Right ventricle myocardium inferior (tissue), 1 donor: Measurements from ENCODE around the gene SLC16A3. TPM values are rescaled to one million over a fixed set of nuclear protein-coding genes. Genes with fewer than 3 reads are reported as not detected.
"Not testable (repeated sequence)": the region's sequence is repeated elsewhere in the genome, so short reads cannot be mapped to it uniquely, and the experiment has no call there.

Experiments used
- ATAC-seq: fragments of 200-7000 bp; cut with Tn5 transposase; one replicate; pipeline ENCODE4 v1.9.1; 2020; ENCODE audit warnings: mild to moderate bottlenecking, moderate library complexity
- DNase-seq: peaks from one replicate; pipeline ENCODE4 v3.0.0; 2021; ENCODE audit errors: missing footprints
- intact Hi-C: fragments of 100-400 bp; cut with DNase I; formaldehyde crosslinking; loops from one replicate; pipeline ENCODE4 v1.11.0; 2022
- total RNA-seq: library from RNA; stranded (reverse); fragmentation: NEBNext Ultra II Directional; extraction: Animal tissue kit (Norgen Biotek cat#: 25700); gene quantifications from one replicate; pipeline ENCODE4 v1.2.1, GENCODE V29; 2021
- donor health status: DM: no; HTN: yes; CAD: no; lungs with severe emphysema.

Gene SLC16A3
- total RNA-seq, 1 donor from 2014 or later = 10.4 TPM

GRCh38 chr17:82201498-82201910 is 27.3 kb upstream of the SLC16A3 start:
- DNase-seq (no peak), ATAC-seq (no peak)
- intact Hi-C loops = no loop called here

DNA sequence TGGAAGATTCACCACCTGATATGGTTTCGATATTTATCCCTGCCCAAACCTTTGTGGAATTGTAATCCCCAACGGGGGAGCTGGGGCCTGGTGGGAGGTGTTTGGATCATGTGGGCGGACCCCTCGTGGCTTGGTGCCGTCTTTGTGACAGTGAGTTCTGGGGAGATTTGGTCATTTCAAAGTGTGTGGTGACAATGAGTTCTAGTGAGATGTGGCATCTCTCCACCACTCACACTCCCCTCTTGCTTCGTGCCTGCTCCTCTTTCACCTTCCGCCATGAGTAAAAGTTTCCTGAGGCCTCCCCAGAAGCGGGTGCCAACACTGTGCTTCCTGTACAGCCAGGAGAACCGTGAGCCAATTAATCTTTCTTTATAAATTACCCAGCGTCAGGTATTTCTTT is 25.9 kb upstream of the SLC16A3 start:
- DNase-seq (no peak), ATAC-seq (no peak)
- intact Hi-C loops = no loop called here

GRCh38 chr17:82203920-82204319 is 24.9 kb upstream of the SLC16A3 start:
- DNase-seq (no peak), ATAC-seq (no peak)
- intact Hi-C loops = no loop called here

GRCh38 chr17:82204831-82205719 is 23.8 kb upstream of the SLC16A3 start:
- DNase-seq = no peak
- intact Hi-C loops = no loop called here
- peak; percentile 55 for ATAC-seq

- intact Hi-C loops = loop anchor here (1.0 kb wide), 1 partner anchor 115 kb away; no protein-coding TSS in a partner anchor
- ATAC-seq = peak; percentile 87
- peak; percentile 92 for DNase-seq
Measured at GRCh38 chr17:82205720-82206508, 22.9 kb upstream of the SLC16A3 start.

GRCh38 chr17:82210655-82211054 is 18.2 kb upstream of the SLC16A3 start:
- DNase-seq, ATAC-seq, intact Hi-C loops: not testable (repeated sequence)

DNA sequence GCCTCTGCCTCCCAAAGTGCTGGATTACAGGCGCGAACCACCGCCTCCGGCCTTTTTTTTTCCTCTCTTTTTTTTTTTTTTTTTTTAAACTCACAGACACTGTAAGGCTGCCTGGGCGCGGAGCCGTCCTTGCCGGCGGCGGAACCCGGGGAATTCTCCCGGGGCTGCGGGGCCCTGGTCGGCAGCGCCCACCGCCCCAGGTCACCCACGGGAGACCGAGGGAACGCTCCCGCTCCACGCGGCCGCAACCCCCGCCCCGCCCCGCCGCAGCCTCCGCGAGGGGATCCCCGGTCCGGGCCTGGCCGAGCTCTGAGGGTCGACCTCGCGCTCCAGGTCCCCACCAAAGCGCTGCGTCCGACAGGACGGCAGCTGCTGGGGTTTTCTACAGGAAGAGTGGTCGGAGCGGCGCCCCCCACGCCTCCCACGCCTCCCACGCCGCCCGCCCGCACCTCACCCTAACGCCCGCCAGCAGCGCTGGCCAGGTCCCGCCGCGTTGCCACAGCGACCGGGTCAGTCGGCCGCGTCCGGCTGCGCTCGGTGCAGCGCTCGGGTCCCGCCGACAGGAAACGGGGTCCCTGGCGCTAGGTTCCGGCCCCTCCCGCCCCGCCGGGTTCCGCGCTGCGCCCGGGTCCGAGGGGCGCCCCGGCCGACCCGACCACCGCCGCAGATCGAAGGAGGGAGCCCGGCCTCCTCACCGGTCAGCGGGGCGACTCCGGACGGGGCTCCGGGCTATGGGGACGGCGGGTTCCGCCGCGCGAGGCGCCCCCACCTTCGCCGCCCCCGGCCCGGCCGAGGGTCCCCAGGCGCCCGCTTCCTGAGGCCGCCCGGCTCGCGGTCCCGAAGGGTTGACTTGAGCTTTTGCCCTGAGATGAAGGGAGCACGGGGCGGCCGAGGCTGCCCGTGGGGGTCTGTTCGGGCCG is 16.3 kb upstream of the SLC16A3 start, which contains the start of gene CCDC57:
Gene CCDC57, minus strand, starts transcription at position 512 of the 920 bp plus-strand sequence. CDS start 10,898 bp downstream, outside the sequence.
- DNase-seq = peak; percentile 91

GRCh38 chr17:82213251-82214011 is 15.4 kb upstream of the SLC16A3 start:
- intact Hi-C loops = no loop called here
- DNase-seq = peak; percentile 70
- ATAC-seq = peak; percentile 26

More for the DNA sequence above, 16.3 kb upstream of the SLC16A3 start, which contains the start of gene CCDC57:
- peak; percentile 87 for ATAC-seq
- intact Hi-C loops = no loop called here

- intact Hi-C loops = no loop called here
- no peak for ATAC-seq
- no peak for DNase-seq
Measured at GRCh38 chr17:82214012-82214628, 14.7 kb upstream of the SLC16A3 start.

GRCh38 chr17:82215095-82215971 is 13.5 kb upstream of the SLC16A3 start:
- intact Hi-C loops = no loop called here
- peak; percentile 52 for DNase-seq
- ATAC-seq = no peak

DNA sequence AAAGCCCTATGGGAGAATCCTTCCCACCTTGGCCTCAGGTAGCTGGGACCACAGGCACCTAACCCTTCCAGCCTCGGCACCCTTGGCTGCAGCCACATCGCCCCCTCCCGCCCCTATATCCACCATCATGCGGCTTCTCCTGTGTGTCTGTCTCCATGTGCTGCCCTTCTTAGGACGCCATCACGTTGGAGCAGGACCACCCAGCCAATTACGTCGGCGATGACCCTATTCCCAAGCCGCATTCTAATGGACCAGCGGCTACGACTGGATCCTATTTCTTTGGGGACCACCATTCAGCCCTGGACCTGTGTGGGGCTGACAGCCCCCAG is 12.9 kb upstream of the SLC16A3 start:
- intact Hi-C loops = no loop called here

GRCh38 chr17:82216301-82217119 is 12.3 kb upstream of the SLC16A3 start:
- intact Hi-C loops = no loop called here
- peak; percentile 57 for ATAC-seq
- peak; percentile 92 for DNase-seq

More for the DNA sequence above, 12.9 kb upstream of the SLC16A3 start:
- ATAC-seq (no peak), DNase-seq (no peak)

- DNase-seq (peak; percentile 88), ATAC-seq (peak; percentile 12)
- intact Hi-C loops = no loop called here
Measured at GRCh38 chr17:82217120-82217529, 11.7 kb upstream of the SLC16A3 start.

- peak; percentile 37 for ATAC-seq
- DNase-seq = peak; percentile 93
- intact Hi-C loops = no loop called here
Measured at GRCh38 chr17:82217530-82218204, 11.2 kb upstream of the SLC16A3 start.
